Lower lobe of right lung (tissue), 2 donors: ENCODE data around the gene SNRNP70. TPM values are rescaled to one million over a fixed set of nuclear protein-coding genes. Genes with fewer than 3 reads are reported as not detected.
"Not testable (repeated sequence)": the region's sequence is repeated elsewhere in the genome, so short reads cannot be mapped to it uniquely, and the experiment has no call there.

Experiments
- ATAC-seq, 2 donors: fragments of 200-7000 bp; cut with Tn5 transposase; one replicate each; pipeline ENCODE4 v1.9.1; 2020 to 2022; ENCODE audit warnings: mild to moderate bottlenecking in 2 of 2, moderate library complexity in 2 of 2
- DNase-seq: peaks from one replicate; pipeline ENCODE4 v3.0.0-alpha.2; 2020
- H3K27ac ChIP-seq: fragments of 200-600 bp; one replicate; pipeline ENCODE4 v1.8.0; 2022
- H3K27me3 ChIP-seq: fragments of 200-600 bp; one replicate; pipeline ENCODE4 v1.8.0; 2022; ENCODE audit warnings: low read depth
- H3K36me3 ChIP-seq: fragments of 200-600 bp; one replicate; pipeline ENCODE4 v1.8.0; 2022; ENCODE audit warnings: mild to moderate bottlenecking
- H3K4me1 ChIP-seq: fragments of 200-600 bp; one replicate; pipeline ENCODE4 v1.8.0; 2022
- H3K4me3 ChIP-seq: fragments of 200-600 bp; one replicate; pipeline ENCODE4 v1.8.0; 2022; ENCODE audit warnings: mild to moderate bottlenecking
- H3K9me3 ChIP-seq: fragments of 200-600 bp; one replicate; pipeline ENCODE4 v1.8.0; 2022
- intact Hi-C: fragments of 100-400 bp; cut with DNase I; formaldehyde crosslinking; loops from one replicate; pipeline ENCODE4 v1.11.0; 2022
- total RNA-seq: library from RNA; stranded (reverse); fragmentation: NEBNext Ultra II Directional; extraction: Animal tissue kit (Norgen Biotek cat#: 25700); gene quantifications from one replicate; pipeline ENCODE4 v1.2.1, GENCODE V29; 2021
- TF ChIP-seq, protein P1 (sequence below): fragments of 200-600 bp; IDR thresholded peaks from one replicate; pipeline ENCODE4 v1.8.0; 2022; ENCODE audit warnings: antibody characterized with exemption, mild to moderate bottlenecking
- donor health status: DM: no; HTN: yes; CAD: no; lungs with severe emphysema.

The SNRNP70 gene
- total RNA-seq, 1 donor from 2014 or later, result 203 TPM

DNA sequence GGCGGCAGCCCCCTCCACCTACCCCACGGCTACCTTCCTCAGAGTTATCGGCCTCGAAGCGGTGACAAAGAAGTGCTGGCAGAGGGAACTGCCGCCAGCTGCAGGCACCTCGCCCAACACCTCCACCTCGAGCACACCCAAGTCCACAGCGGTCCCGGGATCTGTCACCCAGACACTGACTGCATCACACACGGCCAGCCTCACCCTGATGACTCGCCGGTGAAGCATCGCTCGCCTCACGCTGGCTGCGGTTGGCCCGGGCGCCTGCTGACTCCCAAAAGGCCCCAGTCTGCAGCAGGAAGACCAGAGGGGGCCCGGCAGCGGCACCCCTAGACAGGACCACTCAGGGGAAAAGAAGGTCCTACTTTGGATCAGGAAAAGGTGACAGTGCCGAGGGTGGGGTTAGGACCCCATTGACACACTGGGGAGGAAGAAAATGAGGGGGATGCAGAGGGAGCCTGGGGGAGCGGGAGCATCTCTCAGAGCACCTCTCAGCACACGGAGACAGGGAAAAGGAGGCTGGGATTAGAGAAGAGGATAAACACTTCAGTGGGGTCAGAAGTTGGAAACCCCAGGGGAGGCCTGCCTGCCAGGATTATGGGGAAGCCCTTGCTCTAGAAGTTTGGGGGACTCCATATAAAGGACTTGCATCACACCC lies 34.7 kb upstream of the SNRNP70 start:
- H3K9me3 ChIP-seq, H3K36me3 ChIP-seq, H3K4me1 ChIP-seq, intact Hi-C loops, H3K4me3 ChIP-seq, ATAC-seq, DNase-seq, H3K27ac ChIP-seq, H3K27me3 ChIP-seq: not testable (repeated sequence)

DNA sequence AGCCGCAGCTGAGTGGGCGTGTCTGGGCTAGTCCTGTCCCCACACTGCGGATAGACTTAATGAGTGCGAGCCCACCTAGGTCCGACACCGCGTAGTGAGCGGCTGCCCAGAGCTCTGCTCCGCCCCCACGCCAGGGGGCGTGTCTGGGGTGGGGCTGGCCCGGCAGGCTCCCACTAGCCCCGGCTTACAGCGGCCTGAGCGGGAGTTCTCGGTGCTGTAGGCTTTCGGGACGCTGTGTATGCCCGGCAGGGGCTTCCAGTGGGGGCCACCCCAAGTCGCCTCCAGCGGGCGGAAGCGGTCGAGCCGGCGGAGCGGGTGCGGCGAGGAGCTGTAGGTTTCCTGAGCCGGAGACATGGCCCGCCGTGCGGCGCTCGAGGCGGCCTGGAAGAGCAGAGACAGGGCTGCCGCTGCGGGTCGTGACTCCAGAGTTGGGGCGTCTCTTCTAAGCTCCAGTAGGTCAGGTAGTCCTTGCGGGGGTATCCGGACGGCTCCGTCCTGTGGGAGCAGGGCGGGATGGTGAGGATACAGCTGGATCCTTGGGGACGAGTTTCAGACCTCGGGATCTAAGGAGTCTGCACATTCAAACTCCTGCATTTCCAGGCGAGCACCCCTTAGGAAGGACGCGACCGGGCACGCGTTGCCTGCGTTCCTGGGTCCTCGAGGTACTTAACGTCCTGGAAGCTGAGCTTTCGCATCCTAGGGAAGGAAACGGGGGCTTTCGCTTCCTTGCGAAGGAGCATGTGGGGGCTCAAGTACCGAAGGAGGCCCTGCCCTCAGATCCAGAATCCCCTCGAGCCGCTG lies 28.9 kb upstream of the SNRNP70 start:
- DNase-seq (peak; percentile 70), ATAC-seq (peak; percentile 87 to 90)
- Histone ChIP-seq H3K4me1 (peaks cover 25% of the 10 kb centered on the region), H3K4me3 (peak overlapping the region; percentile 71), H3K9me3 (no peaks in the 10 kb centered on the region), H3K27ac (no peak overlapping the region), H3K36me3 (no peaks in the 10 kb centered on the region), H3K27me3 (peaks cover 21% of the 10 kb centered on the region)
- TF ChIP-seq, protein P1, sequence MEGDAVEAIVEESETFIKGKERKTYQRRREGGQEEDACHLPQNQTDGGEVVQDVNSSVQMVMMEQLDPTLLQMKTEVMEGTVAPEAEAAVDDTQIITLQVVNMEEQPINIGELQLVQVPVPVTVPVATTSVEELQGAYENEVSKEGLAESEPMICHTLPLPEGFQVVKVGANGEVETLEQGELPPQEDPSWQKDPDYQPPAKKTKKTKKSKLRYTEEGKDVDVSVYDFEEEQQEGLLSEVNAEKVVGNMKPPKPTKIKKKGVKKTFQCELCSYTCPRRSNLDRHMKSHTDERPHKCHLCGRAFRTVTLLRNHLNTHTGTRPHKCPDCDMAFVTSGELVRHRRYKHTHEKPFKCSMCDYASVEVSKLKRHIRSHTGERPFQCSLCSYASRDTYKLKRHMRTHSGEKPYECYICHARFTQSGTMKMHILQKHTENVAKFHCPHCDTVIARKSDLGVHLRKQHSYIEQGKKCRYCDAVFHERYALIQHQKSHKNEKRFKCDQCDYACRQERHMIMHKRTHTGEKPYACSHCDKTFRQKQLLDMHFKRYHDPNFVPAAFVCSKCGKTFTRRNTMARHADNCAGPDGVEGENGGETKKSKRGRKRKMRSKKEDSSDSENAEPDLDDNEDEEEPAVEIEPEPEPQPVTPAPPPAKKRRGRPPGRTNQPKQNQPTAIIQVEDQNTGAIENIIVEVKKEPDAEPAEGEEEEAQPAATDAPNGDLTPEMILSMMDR, result peak; percentile 40
- intact Hi-C loops, result no loop called here

DNA sequence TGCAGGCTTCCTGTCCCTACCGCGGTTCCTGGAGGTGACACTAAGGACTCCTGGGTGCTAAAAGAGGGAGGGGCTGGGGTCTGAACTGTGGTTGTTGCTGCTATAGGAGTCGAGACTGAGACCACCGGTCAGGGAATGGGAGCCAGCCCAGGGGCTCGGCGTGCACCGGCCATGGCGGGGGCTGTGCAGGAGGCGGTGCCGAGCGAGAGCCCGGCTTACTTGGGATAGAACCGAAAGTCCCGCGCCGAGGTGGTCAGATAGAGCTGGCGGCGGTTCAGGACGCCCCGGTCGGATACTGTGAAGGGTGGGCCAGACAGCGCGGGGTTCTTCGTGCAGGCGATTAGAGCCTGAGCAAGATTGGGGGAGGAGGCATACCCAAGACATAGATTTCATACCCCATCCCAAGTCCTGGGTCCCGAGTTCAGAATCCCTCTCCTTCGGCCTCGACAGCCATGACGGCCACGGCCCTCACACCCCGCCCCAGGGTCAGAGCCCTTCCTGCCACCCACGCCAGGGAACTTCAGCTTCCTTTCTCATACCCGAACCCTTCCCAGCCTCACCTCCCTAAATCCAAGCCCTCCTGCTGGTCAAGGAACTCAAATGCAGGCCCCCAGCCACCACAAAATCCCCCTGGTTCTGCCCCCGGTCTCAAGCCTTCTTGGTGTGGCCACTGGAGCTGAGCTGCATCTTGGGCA lies 28.2 kb upstream of the SNRNP70 start:
- peak; percentile 25 to 53 for ATAC-seq
- DNase-seq, intact Hi-C loops, H3K9me3 ChIP-seq, H3K36me3 ChIP-seq, H3K27ac ChIP-seq: not testable (repeated sequence)
- Histone ChIP-seq H3K27me3 (peaks cover 25% of the 10 kb centered on the region), H3K4me1 (peaks cover 25% of the 10 kb centered on the region), H3K4me3 (peak overlapping the region; percentile 71)

DNA sequence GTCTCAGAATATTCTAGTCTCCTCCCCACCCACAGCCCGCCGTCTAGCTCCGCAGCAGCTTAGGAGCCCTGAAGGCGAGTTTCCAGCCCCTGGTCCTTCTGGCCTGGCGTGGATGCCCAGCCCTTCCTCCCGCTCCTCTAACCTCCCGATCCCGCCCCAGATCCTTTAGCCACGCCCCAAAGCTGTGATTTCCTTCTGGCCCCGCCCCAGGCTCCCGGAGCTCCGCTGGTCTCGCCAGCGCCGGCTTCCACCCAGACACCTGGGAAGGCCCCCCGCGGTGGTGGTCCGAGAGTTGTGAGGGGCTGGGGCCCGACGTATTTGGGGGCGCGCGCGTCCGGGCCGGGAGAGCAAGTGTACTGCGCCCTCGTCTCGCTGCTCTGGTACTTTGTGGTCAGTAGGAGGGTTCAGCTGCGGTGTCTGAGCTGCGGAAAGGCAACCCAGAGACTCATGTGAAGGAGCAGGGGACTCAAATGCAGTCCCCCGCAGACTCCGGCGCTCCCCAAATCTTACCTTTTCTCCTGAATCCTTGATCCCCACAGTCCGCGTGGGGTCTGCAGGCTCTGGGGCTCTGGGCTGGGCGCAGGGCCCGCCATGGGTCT lies 27.5 kb upstream of the SNRNP70 start, which contains the start of gene CGB7:
Gene CGB7, minus strand, starts transcription at position 114 of the 599 bp plus-strand sequence. CDS start 2,374 bp downstream, outside the sequence.
- H3K9me3 ChIP-seq, result no peaks in the 10 kb centered on the region
- no peaks in the 10 kb centered on the region for H3K36me3 ChIP-seq
- peaks cover 25% of the 10 kb centered on the region for H3K4me1 ChIP-seq
- TF ChIP-seq, protein P1, result no peak
- DNase-seq (peak; percentile 84), ATAC-seq (peak; percentile 81 to 86)
- no peak within 1 kb of the TSS for H3K27ac ChIP-seq
- peaks cover 28% of the 10 kb centered on the region for H3K27me3 ChIP-seq
- H3K4me3 ChIP-seq, result peak within 1 kb of the TSS; percentile 71
- intact Hi-C loops, result no loop called here

DNA sequence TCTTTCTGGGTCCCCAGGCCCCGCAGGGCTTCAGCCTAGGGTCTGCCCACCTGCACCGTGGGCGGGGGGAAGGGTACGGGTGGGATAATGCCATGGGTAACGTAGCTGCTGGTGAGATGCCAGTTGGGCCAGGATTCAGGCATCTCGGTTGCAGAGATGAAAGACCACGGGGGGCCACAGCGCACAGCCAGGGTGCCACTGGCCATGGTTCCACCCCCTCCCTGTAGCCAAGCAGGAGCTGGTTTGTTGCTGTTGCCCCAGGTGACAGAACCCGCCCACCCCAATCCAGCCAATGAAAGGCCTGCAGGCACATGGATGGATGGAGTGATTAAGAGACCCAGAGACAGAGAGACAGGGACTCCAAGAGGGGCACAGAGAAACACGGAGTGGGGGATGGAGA lies 26.7 kb upstream of the SNRNP70 start:
- DNase-seq (no peak), ATAC-seq (no peak)
- no peaks in the 10 kb centered on the region for H3K36me3 ChIP-seq
- peaks cover 28% of the 10 kb centered on the region for H3K27me3 ChIP-seq
- H3K4me1 ChIP-seq, result peaks cover 25% of the 10 kb centered on the region
- intact Hi-C loops, result no loop called here
- TF ChIP-seq, protein P1, result no peak
- H3K27ac ChIP-seq, result no peak overlapping the region
- no peak overlapping the region for H3K4me3 ChIP-seq
- no peaks in the 10 kb centered on the region for H3K9me3 ChIP-seq

GRCh38 chr19:49059053-49059452 lies 26.2 kb upstream of the SNRNP70 start:
- TF ChIP-seq, protein P1, result no peak
- intact Hi-C loops, result no loop called here
- Histone ChIP-seq H3K4me1 (peaks cover 25% of the 10 kb centered on the region), H3K36me3 (no peaks in the 10 kb centered on the region), H3K27ac (no peak overlapping the region), H3K9me3 (no peaks in the 10 kb centered on the region), H3K27me3 (peaks cover 28% of the 10 kb centered on the region), H3K4me3 (no peak overlapping the region)
- ATAC-seq (no peak), DNase-seq (no peak)
